ENCODE measurements around the gene NPHS1. TPM values are rescaled to one million over a fixed set of nuclear protein-coding genes. Genes with fewer than 3 reads are reported as not detected.

Gene NPHS1
- total and polyA plus RNA-seq, 9 of the 15 experiments (the other 6 are each of a cell fraction or from before 2014, with no cell fraction given) = 0.01 to 0.28 (median 0.14) TPM; not detected in 5

DNA sequence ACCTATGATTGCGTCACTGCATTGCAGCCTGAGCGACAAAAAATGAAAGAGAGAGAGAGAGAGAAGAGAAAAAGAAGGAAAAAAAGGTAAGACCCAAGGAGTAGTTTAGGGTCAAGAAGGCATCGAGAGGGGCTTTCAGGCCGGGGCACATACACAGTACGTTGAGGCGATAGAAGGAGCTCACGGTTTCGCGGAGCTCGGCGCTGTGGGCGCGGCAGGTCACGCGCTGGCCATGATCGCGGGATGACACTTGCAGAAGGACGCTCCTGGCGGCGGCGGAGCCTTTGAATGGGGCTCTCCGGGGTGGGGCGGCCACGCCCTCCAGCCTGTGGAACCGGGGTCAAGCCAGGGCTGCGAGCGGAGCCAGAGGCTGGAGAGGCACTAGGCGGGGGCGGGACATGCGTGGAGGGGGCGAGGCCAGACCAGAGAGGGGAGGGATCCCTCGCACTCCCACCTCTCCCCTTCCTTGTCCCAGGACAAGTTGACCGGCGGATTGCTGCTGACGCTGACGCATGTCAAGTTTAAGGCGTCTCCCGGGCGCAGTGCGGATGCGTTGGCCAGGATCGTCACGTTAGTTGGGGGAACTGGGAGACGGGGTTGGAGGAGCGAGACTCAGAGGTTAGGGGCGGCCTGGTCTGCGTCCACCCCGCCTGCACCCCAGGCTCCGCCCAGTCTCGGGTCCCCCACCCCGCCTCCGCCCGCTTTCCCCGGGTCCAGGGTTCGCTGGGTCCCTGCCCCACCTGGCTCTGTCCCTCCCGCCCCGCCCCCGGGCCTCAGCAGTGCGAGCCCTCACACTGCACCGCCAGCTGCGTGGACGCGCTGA lies 6.9 kb downstream of the NPHS1 start (continued):
- TF ChIP-seq, protein P1, sequence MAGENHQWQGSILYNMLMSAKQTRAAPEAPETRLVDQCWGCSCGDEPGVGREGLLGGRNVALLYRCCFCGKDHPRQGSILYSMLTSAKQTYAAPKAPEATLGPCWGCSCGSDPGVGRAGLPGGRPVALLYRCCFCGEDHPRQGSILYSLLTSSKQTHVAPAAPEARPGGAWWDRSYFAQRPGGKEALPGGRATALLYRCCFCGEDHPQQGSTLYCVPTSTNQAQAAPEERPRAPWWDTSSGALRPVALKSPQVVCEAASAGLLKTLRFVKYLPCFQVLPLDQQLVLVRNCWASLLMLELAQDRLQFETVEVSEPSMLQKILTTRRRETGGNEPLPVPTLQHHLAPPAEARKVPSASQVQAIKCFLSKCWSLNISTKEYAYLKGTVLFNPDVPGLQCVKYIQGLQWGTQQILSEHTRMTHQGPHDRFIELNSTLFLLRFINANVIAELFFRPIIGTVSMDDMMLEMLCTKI (IDR thresholded peaks at IDR 0.05; ENCODE audit: partially characterized antibody) = no peak
- TF ChIP-seq, protein P2, sequence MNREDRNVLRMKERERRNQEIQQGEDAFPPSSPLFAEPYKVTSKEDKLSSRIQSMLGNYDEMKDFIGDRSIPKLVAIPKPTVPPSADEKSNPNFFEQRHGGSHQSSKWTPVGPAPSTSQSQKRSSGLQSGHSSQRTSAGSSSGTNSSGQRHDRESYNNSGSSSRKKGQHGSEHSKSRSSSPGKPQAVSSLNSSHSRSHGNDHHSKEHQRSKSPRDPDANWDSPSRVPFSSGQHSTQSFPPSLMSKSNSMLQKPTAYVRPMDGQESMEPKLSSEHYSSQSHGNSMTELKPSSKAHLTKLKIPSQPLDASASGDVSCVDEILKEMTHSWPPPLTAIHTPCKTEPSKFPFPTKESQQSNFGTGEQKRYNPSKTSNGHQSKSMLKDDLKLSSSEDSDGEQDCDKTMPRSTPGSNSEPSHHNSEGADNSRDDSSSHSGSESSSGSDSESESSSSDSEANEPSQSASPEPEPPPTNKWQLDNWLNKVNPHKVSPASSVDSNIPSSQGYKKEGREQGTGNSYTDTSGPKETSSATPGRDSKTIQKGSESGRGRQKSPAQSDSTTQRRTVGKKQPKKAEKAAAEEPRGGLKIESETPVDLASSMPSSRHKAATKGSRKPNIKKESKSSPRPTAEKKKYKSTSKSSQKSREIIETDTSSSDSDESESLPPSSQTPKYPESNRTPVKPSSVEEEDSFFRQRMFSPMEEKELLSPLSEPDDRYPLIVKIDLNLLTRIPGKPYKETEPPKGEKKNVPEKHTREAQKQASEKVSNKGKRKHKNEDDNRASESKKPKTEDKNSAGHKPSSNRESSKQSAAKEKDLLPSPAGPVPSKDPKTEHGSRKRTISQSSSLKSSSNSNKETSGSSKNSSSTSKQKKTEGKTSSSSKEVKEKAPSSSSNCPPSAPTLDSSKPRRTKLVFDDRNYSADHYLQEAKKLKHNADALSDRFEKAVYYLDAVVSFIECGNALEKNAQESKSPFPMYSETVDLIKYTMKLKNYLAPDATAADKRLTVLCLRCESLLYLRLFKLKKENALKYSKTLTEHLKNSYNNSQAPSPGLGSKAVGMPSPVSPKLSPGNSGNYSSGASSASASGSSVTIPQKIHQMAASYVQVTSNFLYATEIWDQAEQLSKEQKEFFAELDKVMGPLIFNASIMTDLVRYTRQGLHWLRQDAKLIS (CRISPR knock-in tag; IDR thresholded peaks at IDR 0.05) = 0 out of 2 replicates have a peak, but pooled peaks have one; percentile 56
- no peak for TF ChIP-seq ZNF121 (CRISPR knock-in tag; conservative IDR thresholded peaks at IDR 0.05)
- TF ChIP-seq MBD2 (IDR thresholded peaks at IDR 0.05; ENCODE audit: borderline replicate concordance, low read depth) = no peak
- no peak for TF ChIP-seq FOXA3 (CRISPR knock-in tag; conservative IDR thresholded peaks at IDR 0.05 in 1 of 2, IDR thresholded peaks at IDR 0.05 in 1 of 2)
- no peak for TF ChIP-seq MYBL2 (IDR thresholded peaks at IDR 0.05; ENCODE audit: low read depth)
- TF ChIP-seq MYBL2 (CRISPR knock-in tag; IDR thresholded peaks at IDR 0.05; ENCODE audit: borderline replicate concordance) = no peak
- no peak for TF ChIP-seq ZZZ3 (IDR thresholded peaks at IDR 0.05)
- TF ChIP-seq ILK (tag; IDR thresholded peaks at IDR 0.05; ENCODE audit: borderline replicate concordance, low read depth) = no peak
- TF ChIP-seq SOX6 (IDR thresholded peaks at IDR 0.05) = no peak

All from K562 (cell line).